Measurements from ENCODE around the gene ARIH2. TPM values are rescaled to one million over a fixed set of nuclear protein-coding genes. Genes with fewer than 3 reads are reported as not detected.

The ARIH2 gene
- polyA plus RNA-seq, 1 donor from 2014 or later = 153 TPM

GRCh38 chr3:48879307-48879993, 39.2 kb upstream of the ARIH2 start:
- Histone ChIP-seq H3K27me3 (ENCODE audit: insufficient read depth, low read depth, low read length) (no peaks in the 10 kb centered on the region), H3K9me2 (ENCODE audit: insufficient read depth, low read length) (no peaks in the 10 kb centered on the region), H3K9me3 (ENCODE audit: low read length) (no peaks in the 10 kb centered on the region), H3K36me3 (ENCODE audit: insufficient read depth, low read length) (no peaks in the 10 kb centered on the region), H3K4me3 (ENCODE audit: low read length) (no peak overlapping the region), H2AFZ (ENCODE audit: low read depth, low read length) (no peak overlapping the region), H3K9ac (ENCODE audit: low read length) (no peak overlapping the region), H3K4me2 (ENCODE audit: low read length) (no peak overlapping the region), H3F3A (ENCODE audit: insufficient read depth, low read length, poor library complexity, severe bottlenecking) (no peaks in the 10 kb centered on the region), H3K79me2 (replicated peaks; ENCODE audit: insufficient read depth, low read length) (no peaks in the 10 kb centered on the region), H4K20me1 (ENCODE audit: insufficient read depth) (no peaks in the 10 kb centered on the region), H3K27ac (ENCODE audit: low read length) (no peak overlapping the region)
- TF ChIP-seq REST (IDR thresholded peaks at IDR 0.05; ENCODE audit: borderline replicate concordance) = no peak
- TF ChIP-seq RAD21 (conservative IDR thresholded peaks at IDR 0.05) = no peak
- TF ChIP-seq CTCF (IDR thresholded peaks at IDR 0.05; ENCODE audit: poor library complexity, severe bottlenecking) = no peak
- no peak for TF ChIP-seq TAF1 (IDR thresholded peaks at IDR 0.05; ENCODE audit: low read depth)
- TF ChIP-seq SMC3 (conservative IDR thresholded peaks at IDR 0.05; ENCODE audit: poor library complexity) = no peak
- TF ChIP-seq MXI1 (conservative IDR thresholded peaks at IDR 0.05; ENCODE audit: poor library complexity, severe bottlenecking) = no peak
- no peak for TF ChIP-seq EZH2 (IDR thresholded peaks at IDR 0.05; ENCODE audit: borderline replicate concordance, insufficient read depth, low read length, poor library complexity, severe bottlenecking)
- no peak for TF ChIP-seq POLR2AphosphoS5 (IDR thresholded peaks at IDR 0.05)
- TF ChIP-seq EP300 (conservative IDR thresholded peaks at IDR 0.05; ENCODE audit: poor library complexity, severe bottlenecking) = no peak

- Histone ChIP-seq H4K20me1 (ENCODE audit: insufficient read depth) (no peaks in the 10 kb centered on the region), H3K4me3 (ENCODE audit: low read length) (no peak overlapping the region), H3K9me3 (ENCODE audit: low read length) (no peaks in the 10 kb centered on the region), H3K36me3 (ENCODE audit: insufficient read depth, low read length) (no peaks in the 10 kb centered on the region), H3K9me2 (ENCODE audit: insufficient read depth, low read length) (no peaks in the 10 kb centered on the region), H3K27me3 (ENCODE audit: insufficient read depth, low read depth, low read length) (no peaks in the 10 kb centered on the region), H3K27ac (ENCODE audit: low read length) (no peak overlapping the region), H3K4me2 (ENCODE audit: low read length) (no peak overlapping the region), H3K79me2 (replicated peaks; ENCODE audit: insufficient read depth, low read length) (no peaks in the 10 kb centered on the region), H3F3A (ENCODE audit: insufficient read depth, low read length, poor library complexity, severe bottlenecking) (no peaks in the 10 kb centered on the region), H2AFZ (ENCODE audit: low read depth, low read length) (no peak overlapping the region), H3K9ac (ENCODE audit: low read length) (no peak overlapping the region)
- TF ChIP-seq CTCF (IDR thresholded peaks at IDR 0.05; ENCODE audit: poor library complexity, severe bottlenecking) = no peak
- no peak for TF ChIP-seq EZH2 (IDR thresholded peaks at IDR 0.05; ENCODE audit: borderline replicate concordance, insufficient read depth, low read length, poor library complexity, severe bottlenecking)
- no peak for TF ChIP-seq REST (IDR thresholded peaks at IDR 0.05; ENCODE audit: borderline replicate concordance)
- no peak for TF ChIP-seq SMC3 (conservative IDR thresholded peaks at IDR 0.05; ENCODE audit: poor library complexity)
- no peak for TF ChIP-seq EP300 (conservative IDR thresholded peaks at IDR 0.05; ENCODE audit: poor library complexity, severe bottlenecking)
- TF ChIP-seq TAF1 (IDR thresholded peaks at IDR 0.05; ENCODE audit: low read depth) = no peak
Observed at GRCh38 chr3:48879994-48880377, 38.7 kb upstream of the ARIH2 start.
